Glomerular endothelial cell (primary cell): ENCODE data around the gene ABLIM2. TPM values are rescaled to one million over a fixed set of nuclear protein-coding genes. Genes with fewer than 3 reads are reported as not detected.
A peak's percentile ranks its signal among the peaks of the same experiment; 100 is the strongest.

Experiments used
- DNase-seq: peaks from one replicate; pipeline ENCODE4 v3.0.0-alpha.2; 2011; ENCODE audit warnings: low read depth, low spot score; ENCODE audit errors: extremely low read depth
- total RNA-seq: library from RNA; depleted of rRNA; stranded (reverse); fragments of >200 nt; gene quantifications from 2 replicates; pipeline ENCODE4 v1.2.3, GENCODE V29; 2015

Gene ABLIM2
- total RNA-seq, 1 donor from 2014 or later, result 0.99 TPM

DNA sequence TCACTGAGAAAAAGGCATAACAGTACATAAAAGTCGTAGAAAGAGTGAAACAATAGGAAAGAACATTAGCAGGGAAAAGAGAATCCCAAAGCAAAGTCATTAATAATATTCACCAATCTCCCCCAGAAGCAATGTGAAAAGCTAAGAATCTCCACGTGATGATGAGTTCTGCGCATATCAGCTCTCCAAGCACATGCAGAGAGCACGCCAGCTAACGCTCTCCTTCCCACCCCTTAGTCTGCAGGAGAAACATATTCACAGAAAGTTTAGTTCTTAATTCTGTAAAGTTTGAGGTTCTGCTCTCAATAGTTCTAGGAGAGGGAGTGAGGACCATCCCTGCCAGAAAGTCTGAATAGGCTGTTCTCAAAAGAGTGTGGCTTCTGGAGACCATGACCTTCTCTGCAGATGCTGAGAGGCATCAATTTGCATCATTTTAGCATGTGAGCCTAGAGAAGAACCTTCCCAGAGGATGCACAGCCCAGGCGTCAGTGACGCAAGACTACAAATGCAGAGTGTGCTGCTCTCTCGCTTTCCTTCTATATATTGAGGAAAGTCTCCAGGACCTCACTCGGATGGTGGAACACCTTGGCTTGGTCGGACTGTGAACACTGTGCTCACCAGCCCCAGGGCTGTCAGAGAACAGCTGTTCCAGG lies 167.7 kb downstream of the ABLIM2 start:
- DNase-seq, result no peak

DNA sequence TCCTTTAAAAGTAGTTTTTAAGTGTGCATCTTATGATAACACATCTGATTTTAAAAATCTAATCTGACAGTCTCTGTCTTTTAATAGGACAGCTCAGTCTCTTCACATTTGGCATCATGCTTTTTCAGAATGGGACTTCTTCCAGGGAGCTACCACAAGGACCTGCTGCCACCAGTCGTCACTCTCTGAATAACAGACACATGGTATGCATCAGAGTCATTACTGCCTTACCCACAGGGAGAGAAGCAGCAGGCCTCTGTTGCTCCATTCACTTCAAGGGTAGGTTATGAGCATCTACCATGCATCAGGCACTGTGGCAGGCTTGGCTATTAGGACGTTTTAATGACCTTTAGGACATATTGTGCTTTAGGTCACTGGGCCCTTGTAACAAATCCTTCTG lies 169.0 kb downstream of the ABLIM2 start:
- no peak for DNase-seq

DNA sequence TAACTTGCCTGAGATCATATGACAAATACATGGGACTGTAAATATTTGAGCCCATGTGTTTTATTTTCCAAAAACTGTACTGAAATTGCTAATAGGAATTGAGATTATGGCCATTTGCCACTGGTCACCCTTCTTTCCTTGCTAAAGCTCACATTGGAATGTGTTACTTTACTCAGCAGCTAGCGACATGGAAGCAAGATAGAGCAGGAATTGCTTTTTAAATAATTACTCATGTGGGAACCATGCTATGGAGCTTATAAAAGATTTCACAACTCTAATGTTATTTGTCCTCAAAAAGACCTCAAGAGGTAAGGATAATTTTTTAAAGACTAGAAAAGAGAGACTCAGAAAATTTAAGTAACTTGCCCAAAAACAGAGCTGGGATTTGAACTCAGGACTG lies 170.2 kb downstream of the ABLIM2 start:
- no peak for DNase-seq

DNA sequence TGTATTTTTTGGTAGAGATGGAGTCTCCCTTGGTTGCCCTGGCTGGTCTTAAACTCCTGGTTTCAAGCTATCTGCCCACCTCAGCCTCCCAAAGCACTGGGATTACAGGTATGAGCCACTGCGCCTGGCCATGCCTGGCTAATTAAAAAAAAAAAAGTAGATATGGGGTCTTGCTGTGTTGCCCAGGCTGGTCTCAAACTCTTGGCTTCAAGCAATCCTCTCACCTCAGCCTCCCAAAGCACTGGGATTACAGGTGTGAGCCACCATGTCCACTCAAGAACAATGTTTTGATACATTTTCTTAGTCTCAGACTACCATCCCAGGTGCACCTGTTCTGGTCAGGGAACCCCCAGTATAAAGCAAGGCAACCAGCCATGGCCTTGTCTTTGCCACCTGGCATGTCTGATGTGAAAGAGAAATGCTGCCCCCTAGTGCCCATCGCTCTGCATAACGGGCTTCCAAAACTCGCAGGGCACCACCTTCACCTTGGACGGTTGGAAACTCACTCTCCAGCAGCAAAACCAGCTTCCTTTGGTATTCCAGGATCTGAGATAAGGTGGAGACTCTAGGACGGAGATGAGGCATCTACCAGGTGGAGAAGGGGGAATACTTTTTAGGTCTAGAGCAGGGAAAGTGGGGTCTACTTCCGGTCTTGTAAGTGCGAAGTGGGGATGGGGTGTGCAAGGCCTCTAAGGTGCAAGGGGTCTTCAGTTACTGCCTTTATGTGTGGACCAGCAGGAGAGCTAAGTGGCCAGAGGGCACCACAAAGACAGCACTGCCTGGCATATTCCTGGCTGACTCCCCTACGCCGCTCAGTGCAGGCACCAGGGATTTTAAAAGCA lies 171.2 kb downstream of the ABLIM2 start:
- peak; percentile 71 for DNase-seq

DNA sequence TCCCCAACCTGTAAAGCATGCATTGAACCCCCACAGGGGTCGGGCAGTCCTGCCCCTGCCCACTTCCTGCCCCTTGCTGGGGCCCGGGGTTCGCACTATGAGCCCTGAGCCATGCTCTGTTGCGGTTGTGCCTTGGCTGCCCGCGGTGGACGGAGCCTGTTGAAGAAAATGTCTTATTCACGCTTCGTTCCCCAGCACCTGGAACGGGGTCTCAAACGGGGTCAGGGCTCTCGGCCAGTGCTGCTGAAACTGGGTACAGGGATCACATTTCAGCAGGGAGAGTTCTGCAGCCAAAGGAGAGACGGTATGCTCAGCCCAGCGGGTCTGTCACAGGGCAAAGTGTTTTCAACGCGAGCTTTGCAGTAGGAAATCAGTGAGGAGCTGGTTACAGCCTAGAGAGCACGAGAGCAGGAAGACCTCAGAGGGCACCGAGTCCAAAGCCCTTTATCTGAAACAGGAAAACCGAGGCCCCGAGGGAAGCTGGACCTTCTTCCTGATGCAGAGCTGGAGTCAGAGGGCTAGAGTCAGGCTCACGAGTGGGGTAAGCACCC lies 172.6 kb downstream of the ABLIM2 start:
- DNase-seq, result no peak

DNA sequence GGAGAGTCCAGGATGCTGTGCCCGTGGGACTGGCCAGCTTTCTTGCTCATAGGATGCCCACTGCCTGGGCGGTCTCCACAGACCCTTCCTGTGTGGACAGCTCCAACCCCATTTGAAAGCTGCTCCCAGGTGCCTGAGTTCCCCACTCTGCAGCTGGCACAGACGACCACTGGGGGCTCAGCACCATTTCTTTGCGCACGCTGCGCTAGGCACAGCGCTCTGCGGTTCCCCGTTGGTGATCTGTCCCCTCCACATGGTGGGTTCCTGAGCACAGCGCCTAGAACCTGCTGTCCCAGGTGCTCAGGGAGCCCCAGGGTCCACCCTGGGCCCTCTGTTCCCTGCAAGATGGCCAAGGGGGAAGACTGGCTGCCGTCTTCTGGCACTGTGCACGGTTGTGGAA lies 173.5 kb downstream of the ABLIM2 start:
- no peak for DNase-seq

DNA sequence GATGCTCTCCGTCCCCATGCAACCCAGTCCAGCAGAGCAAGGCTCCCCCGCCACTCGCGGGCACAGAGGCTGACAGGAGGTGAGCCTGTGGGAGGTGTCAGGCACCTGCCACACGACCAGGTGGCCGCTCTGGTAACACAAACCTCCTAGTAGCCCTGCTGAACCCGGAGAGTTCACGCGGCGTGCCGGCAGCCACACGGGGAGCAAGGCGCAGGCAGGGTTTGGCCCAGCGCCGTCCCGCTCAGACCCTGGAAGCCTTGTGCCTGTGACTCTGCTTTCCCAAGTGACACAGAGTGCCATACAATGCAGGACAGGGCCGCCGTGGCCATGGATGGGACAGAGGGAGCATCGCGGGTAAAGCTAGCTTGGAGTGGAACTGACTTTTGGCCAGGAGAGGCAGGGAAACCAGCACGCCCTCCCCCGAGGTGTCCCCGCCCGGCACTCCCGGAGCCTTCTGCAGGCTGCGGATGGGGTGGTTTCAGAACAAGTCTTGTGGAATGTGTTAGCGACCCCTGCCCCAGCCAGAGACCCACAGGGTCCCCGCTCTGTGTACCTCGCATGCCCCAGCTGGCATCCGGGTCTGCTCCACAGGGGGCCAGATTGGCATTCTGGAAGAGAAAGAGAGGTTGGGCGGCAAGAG lies 174.2 kb downstream of the ABLIM2 start:
- no peak for DNase-seq

DNA sequence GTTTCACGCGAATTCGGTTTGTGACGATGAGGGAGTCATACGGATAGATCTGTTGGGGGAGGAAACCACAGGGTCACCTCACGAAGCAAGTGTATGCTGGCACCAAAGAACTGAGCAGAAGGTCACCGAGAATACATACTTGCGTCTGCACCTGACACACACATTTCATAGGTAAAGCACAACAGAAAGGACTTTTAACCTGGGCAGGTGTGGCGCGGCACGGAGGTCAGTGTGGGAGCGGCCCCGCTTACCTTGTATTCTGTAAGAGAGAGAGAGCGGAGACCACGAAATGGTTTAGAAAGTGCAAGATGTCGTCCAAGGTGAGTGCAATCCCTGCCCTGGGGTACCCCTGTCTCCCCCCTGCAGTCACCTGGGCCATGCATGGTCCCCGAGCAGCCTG lies 175.3 kb downstream of the ABLIM2 start:
- no peak for DNase-seq

DNA sequence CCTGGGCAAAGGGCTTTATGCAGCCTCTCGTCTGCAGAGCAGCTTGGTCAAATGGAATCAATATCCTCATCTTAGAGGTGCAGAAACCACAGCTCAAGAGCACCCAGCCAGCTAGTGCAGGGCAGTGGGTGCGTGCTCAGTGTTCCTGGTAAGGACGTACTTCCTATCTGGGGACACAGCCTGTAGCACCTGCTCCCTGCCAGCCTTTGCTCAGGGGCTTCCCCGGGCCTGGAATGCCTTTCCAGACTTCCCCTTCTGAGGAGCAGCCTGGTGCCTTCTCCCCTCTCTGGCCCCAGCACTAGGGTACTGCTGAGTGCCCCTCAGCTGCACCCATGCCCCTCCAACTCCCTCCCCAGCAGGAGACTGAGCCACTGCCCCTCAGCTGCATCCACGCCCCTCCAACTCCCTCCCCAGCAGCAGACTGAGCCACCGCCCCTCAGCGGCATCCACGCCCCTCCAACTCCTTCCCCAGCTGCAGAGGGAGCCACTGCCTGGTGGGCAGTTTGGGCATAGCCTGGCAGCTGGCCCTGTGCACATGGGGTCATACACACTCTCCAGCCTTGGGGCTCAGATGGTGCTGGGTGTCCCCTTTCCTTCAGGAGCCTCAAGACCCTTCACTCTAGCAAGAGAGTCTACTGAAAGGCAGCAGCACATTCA lies 176.7 kb downstream of the ABLIM2 start:
- no peak for DNase-seq

DNA sequence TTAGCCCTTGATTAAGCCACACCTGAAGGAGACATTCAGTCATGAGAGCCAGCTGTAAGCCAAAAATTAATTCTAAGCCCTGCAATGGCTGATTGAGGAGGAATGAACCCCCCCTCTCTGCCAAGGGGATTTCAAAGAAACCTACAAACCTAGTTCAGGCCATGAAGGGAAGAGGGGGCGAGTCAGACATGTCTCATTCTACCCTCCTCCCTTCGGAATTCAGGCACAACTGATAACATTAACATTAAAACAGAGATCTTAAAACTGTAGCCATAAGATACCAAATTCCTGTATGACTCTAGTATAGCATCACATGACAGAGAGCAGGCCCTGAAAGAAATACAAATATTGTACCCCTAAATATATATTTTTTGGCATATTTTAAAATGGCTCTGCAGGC lies 178.6 kb downstream of the ABLIM2 start:
- no peak for DNase-seq

DNA sequence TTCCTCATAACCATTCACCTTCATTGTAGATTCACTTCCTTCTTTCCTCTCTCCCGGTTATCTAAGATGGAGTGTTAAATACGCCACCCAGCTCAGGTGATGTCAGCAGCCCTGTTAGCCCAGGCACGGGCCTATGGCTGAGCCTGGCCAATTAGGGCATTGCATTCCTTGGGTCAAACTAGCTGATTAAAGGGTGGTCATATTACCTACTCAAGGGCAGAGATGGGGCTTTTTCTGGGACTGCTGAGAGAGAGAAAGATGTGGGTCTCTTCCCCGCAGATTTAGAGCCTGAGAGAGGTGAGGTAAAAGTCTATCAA lies 179.0 kb downstream of the ABLIM2 start:
- no peak for DNase-seq

DNA sequence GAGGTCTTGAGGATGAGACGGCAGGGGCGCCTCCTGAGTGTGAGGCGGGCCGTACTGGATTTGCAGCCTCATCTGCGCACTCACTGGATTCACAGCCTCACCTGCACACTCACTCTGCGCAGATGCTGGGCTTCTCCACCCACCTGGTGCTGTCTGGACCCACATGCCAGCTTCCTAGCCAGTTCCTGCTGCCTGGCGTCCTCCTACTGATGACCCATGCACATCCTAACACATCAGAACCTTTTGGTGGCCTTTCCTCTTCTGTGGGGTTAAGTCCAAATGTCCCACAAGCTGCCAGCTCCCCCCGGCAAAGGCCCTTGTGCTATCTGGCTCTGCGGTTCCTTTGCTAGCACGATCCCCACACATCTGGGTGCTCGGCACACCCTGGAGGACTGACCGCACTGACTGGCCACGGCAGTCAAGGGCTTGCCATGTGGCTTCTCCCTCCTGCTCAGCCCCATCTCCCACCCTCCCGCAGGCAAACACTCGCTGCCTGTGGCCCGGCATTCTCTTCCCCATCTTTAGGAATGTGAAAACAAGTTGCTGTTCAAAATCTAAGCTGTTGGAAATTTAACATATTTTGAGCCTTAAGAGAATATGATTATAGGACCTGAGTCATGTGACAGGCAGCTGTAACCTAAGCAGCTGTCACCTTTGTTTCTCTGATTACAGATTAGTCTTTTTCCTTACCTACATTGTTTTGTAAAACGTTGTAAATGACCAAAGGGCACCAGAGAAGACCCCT lies 179.5 kb downstream of the ABLIM2 start:
- no peak for DNase-seq

DNA sequence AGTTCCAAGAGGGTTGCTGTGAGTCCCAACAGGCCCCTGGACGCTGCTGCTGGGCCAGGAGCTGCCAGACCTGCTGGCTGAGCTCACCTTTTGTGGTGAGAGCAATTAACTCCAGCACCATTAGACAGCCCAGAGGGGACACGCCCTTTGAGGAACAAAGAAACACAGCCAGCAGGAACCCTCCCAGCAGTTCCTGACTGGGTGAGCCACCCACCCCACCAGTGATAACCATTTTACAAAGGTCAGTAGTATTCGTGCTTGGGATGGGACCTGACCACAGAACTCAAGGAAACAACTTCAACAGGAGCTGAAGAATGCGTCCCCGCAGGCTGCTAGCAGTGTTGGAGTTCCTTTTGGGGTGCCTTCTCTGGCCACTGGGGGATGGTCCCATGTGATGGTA lies 180.1 kb downstream of the ABLIM2 start:
- no peak for DNase-seq

DNA sequence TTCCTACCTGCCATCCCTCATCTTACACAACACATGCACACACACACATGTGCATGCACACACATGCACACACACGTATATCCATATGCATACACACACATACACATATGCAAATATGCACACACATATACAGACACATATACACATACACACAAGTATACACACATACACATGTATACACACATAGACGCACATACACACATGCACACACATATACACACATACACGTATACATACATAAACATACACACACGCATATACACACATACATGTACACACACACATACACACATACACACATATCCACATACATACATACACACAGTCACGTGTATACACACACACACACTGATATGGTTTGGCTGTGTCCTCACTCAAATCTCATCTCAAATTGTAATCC lies 182.0 kb downstream of the ABLIM2 start:
- DNase-seq, result no peak

DNA sequence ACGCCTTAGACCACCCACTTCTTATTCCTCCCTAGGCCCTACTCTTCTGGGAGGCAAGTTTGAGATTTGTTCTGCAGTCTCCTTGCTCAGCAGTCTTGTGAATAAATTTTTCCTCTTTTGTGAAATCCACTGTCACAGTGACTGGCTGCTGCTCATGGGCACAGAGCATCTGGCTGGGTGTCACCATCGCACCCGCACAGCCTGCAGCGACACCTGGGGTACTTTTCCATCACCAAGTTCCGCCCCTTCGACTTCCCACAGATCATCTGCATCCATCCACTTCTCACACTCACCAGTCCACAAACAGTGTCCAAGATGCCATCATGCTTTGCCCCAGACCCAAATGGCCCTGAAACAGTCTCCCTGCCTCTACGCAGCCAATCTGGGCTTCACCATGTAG lies 182.6 kb downstream of the ABLIM2 start:
- no peak for DNase-seq

DNA sequence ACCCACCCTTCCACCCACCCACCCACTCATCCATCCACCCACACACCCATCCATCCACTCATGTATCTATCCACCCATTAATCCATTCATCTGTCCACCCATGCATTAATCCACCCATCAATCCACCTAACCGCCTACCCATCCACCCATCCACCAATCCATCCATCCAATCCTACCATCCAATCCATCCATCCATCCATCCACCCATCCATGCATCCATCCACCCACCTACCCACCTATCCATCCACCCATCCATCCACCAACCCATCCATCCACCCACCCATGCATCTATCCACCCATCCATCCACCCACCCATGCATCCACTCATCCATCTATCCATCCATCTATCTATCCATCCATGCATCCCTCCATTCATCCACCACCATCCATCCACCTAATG lies 184.2 kb downstream of the ABLIM2 start:
- no peak for DNase-seq

DNA sequence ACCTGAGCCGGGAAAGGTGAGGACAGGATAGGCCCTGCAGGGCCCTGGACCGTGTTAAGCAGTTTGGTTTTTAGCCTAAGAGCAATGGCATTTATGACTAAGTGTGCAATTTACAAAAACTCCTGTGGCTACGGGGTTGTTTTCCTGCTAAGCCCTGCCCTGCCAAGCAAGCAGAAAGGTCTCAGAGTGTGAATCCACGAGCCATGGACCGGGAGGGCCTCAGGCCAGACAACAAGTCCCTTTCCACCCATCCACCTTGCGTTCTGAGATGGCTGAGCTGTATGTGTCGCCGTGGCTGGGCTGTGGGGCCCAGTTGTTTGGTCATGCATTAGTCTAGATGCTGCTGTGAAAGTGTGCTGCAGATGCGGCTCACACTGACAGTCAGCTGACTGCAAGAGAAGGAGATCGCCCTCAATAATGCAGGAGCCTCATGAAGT lies 185.1 kb downstream of the ABLIM2 start:
- DNase-seq, result no peak

DNA sequence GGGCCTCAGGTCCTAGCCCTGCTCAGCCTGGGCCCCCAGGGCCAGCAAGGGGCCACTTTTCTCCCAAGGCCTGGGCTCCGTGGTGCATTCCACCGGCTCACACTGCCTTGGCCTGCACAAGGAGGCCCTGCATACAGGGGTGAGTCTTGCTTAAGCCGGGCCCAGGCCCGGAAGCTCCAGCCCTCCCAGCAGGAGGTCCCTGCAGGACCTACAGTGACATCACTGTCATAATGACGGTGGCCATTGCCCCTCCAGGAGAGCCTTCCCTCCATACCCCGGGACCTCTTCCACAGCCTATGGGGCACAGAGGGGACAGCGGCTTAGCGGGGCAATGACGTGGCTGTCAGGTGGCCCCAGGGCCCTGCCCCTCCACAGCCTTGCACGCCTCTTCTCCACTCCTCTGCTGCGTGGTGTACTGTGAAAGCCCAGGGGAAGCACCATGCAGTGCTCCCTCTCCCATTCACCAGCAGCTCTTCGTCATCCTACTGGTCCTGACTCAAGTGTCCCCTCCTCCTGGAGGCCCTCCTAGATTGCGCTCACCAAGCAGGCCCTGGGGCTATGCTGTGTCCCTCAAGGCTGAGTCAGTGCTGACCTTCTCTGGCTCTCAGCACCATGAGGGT lies 186.6 kb downstream of the ABLIM2 start:
- no peak for DNase-seq

DNA sequence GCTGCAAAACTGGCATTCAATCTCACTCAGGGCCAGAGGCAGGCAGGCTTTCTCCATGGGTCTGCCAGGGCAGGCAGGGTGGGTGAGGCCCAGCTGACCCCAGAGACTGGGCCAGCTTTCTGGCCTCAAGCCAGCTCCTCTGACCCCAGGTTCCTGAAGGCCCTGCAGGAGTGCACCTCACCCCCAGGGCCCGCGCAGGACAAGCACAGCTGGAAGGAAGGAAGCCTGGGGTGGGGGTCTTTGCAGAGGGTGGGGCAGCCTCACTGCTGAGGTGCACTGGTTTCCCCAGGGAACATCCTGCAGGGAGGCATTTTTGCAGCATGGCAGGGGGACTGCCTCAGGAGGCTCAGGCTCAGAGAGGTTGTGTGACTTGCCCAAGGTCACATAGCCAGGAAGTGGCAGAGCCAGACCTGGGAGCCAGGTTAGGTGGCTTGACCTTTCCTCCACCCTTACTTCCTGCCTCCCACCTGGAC lies 187.4 kb downstream of the ABLIM2 start:
- no peak for DNase-seq

DNA sequence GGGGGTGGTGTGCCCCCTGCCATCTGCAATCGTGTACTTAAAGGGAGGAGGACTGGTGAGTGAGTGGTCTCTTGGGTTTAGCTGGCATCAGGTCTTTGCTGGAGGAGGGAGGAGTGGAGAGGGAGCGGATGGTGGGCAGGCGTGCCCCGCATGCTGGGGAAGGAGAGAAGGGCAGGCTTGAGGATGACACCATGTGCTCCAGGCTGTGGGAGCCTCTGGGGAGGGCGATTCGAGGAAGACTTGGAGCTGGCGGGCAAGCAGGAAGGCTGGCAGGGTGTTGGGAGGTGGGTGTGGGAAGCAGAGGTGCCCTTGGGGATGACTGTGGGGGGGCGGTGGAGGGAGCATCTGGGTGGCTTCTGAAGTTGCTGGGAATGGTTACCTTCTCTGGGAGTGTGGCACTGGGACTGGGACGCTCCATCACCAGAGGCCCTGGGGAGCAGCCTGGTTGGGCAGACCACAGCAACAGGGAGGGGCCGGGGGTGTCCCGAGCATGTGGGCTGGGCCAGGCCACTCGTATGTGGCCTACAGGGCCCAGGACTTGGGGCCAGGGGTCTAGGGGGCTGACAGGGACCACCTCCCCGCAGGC lies 188.2 kb downstream of the ABLIM2 start:
- no peak for DNase-seq
